ENCODE measurements around the gene FAM229A.
"Not testable (repeated sequence)": the region's sequence is repeated elsewhere in the genome, so short reads cannot be mapped to it uniquely, and the experiment has no call there.

The FAM229A gene

GRCh38 chr1:32380057-32380456, 17.8 kb upstream of the FAM229A start:
- no peak for DNase-seq

- no peak for DNase-seq
These were observed 15.4 kb upstream of the FAM229A start for GRCh38 chr1:32377541-32378220.

- no peak for DNase-seq
These were observed 13.9 kb upstream of the FAM229A start for GRCh38 chr1:32376199-32376598.

- DNase-seq: no peak
These were observed 11.8 kb upstream of the FAM229A start for GRCh38 chr1:32373996-32374592.

GRCh38 chr1:32372149-32372756, 10.0 kb upstream of the FAM229A start:
- no peak for DNase-seq

GRCh38 chr1:32367912-32368635, 5.8 kb upstream of the FAM229A start:
- no peak for DNase-seq

- DNase-seq: no peak
These were observed 3.2 kb upstream of the FAM229A start for GRCh38 chr1:32365445-32365844.

- DNase-seq: no peak
These were observed 2.6 kb upstream of the FAM229A start for GRCh38 chr1:32364836-32365235.

GRCh38 chr1:32363713-32364112, 1.4 kb upstream of the FAM229A start:
- no peak for DNase-seq

GRCh38 chr1:32361674-32362473, 411 bp downstream of the FAM229A start:
- DNase-seq: peak; percentile 82

- DNase-seq: peak; percentile 42
These were observed 994 bp downstream of the FAM229A start for GRCh38 chr1:32361308-32361673.

- DNase-seq: no peak
These were observed 3.9 kb downstream of the FAM229A start for GRCh38 chr1:32358435-32358834.

GRCh38 chr1:32357614-32358013, 4.7 kb downstream of the FAM229A start:
- no peak for DNase-seq

- DNase-seq: no peak
These were observed 5.8 kb downstream of the FAM229A start for GRCh38 chr1:32356478-32356877.

GRCh38 chr1:32355778-32356177, 6.5 kb downstream of the FAM229A start:
- DNase-seq: not testable (repeated sequence)

GRCh38 chr1:32353886-32354570, 8.3 kb downstream of the FAM229A start:
- peak; percentile 25 for DNase-seq

- no peak for DNase-seq
These were observed 8.9 kb downstream of the FAM229A start for GRCh38 chr1:32353431-32353830.

GRCh38 chr1:32352831-32353383, 9.4 kb downstream of the FAM229A start:
- DNase-seq: no peak

- no peak for DNase-seq
These were observed 10.0 kb downstream of the FAM229A start for GRCh38 chr1:32352239-32352745.

- peak; percentile 95 for DNase-seq
These were observed 10.7 kb downstream of the FAM229A start for GRCh38 chr1:32351399-32352238.
